Measurements from ENCODE around the gene C2orf68.
"Not testable (repeated sequence)": the region's sequence is repeated elsewhere in the genome, so short reads cannot be mapped to it uniquely, and the experiment has no call there.

C2orf68 gene

DNA sequence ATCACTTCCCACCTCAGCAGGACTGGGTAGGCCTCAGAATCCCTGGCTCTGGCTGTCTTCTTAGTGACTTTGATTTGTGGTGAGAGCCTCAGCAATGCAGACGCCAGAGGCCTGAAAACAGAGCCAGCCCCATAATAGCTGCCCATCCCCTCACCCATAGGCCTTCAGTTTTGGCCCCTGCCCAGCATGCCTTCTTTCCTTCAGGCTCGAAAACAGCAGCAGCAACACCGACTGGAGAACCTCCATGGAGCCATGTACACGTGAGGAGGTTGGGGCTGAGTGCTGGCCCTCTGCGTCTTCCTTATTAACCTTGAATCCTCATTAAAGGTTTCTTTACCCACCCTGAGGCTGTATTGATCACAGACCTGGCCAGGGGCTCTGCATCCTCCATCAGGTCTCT lies 14.6 kb downstream of the C2orf68 start:
- DNase-seq, result no peak

- no peak for DNase-seq
Observed at GRCh38 chr2:85596486-85597143, 15.3 kb downstream of the C2orf68 start.

DNA sequence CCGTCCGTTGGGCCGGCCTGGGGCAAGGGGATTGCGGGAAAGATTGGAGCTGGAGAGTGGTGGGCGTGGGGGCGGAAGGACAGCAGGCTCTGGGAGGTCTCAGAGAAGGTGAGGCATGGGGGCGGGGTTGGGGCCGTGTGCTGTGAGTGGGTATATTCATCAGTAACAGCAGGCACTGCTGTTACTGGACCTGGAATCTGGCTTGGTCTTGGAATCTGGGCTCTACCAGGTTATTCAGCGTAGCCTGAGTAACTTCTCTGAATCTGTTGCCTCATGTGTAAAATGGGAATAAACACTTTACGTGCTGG lies 15.9 kb downstream of the C2orf68 start:
- no peak for DNase-seq

DNA sequence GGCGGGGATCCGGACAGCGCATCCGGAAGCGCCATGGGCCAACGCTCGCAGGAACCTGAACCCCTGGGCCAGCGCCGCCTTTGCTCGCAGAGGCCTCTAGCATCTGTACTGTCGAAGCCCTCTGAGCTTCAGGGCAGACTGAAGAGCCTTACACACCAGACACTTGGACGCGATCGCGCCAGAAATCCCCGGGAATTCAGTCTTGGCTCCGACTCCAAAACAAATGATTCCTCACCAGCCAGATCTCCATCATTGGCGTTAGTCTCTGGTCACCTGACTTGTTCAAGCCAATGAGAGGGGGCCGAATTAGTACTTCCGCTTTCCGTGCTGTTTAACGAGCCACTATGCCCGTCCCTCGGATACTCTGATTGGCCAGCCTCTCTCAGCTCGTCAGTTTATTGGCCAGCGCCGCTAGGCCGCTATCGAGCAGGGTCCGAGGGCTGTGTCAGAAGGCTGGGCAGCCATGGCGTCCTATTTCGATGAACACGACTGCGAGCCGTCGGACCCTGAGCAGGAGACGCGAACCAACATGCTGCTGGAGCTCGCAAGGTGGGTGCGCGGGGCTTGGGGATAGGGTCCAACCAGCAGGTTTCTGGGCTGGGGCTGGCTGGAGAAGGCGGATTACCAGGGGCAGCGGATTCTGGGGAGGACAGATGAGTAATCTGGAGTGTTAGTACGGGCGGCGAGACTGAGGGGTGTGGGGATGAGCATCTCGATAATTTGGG lies 16.4 kb downstream of the C2orf68 start, which contains the start of gene RNF181:
RNF181 (plus strand) TSS at position 445 of the 725 bp plus-strand sequence; CDS start at position 464, 19 bp downstream.
- DNase-seq, result peak; percentile 84

- no peak for DNase-seq
Observed at GRCh38 chr2:85594715-85595300, 17.1 kb downstream of the C2orf68 start.

DNA sequence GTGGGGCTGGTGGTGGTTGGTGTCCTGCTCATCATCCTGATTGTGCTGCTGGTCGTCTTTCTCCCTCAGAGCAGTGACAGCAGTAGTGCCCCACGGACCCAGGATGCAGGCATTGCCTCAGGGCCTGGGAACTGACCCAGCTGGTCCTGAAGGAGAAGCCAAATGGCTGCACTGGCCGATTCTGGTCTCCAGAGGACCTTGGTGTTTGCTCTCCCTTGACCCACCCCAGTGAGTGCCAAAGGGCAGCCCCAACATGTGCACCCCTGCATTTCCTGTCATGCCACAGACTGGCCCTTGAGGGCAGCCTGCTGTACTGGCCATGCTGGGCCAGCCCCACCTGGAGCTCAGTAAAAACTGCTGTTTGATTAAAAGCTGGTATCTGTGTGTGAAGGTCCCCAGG lies 18.8 kb downstream of the C2orf68 start:
- DNase-seq, result no peak

- DNase-seq, result not testable (repeated sequence)
Observed at GRCh38 chr2:85592299-85592698, 19.6 kb downstream of the C2orf68 start.

- DNase-seq, result no peak
Observed at GRCh38 chr2:85591563-85591962, 20.3 kb downstream of the C2orf68 start.

- no peak for DNase-seq
Observed at GRCh38 chr2:85590950-85591349, 20.9 kb downstream of the C2orf68 start.

DNA sequence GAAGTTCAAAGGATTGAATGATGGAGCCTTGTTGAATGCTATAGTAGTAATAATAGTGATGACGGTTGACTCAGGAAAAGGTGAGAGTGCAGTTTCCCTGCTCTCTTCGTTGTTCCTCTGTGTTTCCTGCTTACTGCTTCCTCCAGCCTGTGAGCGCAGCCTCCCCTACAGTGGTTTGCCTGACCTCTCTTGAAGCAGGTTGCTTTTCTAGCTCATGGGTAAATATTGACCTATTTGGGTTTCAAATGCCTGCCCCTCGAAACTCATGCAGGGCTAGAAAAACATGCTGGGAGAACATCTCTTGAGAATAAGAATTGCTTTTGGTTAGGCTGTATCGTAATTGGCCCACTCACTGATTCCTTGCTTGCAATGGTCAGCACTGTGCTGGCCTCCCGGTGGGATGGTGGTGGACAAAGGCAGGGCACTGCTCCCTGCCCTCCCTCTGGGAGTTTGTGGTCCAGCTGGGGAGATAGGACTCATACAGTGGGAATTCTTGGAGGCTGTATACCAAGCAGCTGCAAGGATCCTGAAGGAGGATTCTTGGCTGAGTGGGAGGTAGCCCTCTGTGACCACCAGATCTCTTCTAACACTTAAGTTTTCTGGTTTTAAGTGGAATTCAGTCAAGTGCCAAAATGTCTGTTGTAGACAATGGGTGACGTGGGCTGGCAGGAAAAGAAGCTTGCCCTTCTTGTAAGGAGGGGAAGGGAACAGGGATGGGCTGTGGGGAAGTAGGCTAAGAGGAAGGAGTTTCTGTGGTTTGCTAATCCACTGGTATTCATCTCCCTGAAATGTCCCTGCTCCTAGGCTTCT lies 21.7 kb downstream of the C2orf68 start:
- DNase-seq, result no peak

DNA sequence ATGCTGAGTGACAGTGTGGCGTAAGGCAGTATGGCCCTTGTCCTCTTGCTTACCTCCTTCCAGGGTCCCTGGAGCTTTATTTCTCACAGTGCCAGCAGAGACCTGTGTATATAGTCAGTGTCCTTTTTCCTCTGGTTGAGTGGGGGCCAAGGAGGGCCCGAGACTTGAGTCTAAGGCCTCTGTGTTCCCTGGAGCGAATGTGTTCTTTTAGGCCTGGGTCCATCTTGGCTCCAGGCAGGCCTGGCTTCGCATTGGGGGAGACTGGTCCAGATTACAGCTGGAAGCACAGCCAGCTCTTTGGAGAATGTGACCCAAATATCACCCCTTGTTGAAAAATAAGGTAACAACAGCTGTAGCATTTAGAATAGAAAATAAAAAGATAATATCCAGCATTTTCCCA lies 22.7 kb downstream of the C2orf68 start:
- no peak for DNase-seq

- no peak for DNase-seq
Observed at GRCh38 chr2:85588645-85589044, 23.2 kb downstream of the C2orf68 start.

DNA sequence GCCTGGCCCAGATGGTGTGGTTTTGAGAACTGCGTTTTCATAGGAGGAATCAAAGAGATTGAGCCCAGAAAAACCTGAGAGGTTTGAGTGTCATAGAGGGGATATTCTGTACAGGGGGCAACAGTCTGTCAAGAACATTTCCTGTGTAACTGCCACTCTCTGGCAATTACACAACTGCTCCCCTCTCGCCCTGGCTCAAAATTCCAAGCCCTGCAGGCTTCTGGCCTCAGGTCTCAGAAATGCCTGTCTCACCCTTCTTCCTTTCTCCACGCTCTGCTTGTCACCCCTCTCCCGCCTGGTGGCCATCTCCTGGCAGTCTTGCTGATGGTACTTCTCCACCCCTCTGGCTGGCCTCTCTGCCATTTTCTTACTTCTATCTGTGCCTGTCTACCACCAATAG lies 23.6 kb downstream of the C2orf68 start:
- DNase-seq, result no peak

- DNase-seq, result no peak
Observed at GRCh38 chr2:85585781-85586105, 26.1 kb downstream of the C2orf68 start.

- DNase-seq, result no peak
Observed at GRCh38 chr2:85584857-85585780, 26.7 kb downstream of the C2orf68 start.

- DNase-seq, result peak; percentile 44
Observed at GRCh38 chr2:85584354-85584856, 27.5 kb downstream of the C2orf68 start, which contains the start of gene VAMP5. VAMP5 (plus strand) TSS chr2:85584431; CDS start chr2:85584491, 60 bp downstream.

- no peak for DNase-seq
Observed at GRCh38 chr2:85583667-85584353, 28.1 kb downstream of the C2orf68 start.

DNA sequence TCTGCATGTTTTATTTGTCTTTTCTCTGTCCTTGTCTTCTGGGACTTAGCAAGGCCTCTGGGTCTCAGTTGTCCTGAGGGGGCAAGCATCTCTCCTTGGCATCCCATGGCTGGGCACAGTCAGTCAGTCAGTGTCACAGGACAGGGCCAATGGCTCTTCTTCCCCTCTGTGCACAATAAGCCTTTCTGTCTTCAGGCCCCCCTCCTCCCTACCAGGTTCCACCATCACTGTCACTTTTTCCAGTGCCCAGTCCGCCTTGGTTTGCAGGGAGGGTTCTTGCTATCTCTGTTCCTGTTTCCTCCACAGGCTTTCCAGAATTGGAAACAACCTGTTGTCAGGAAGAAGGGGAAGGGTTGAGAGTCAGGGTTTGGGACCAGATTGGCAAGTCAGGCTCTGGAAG lies 29.4 kb downstream of the C2orf68 start:
- DNase-seq, result no peak

DNA sequence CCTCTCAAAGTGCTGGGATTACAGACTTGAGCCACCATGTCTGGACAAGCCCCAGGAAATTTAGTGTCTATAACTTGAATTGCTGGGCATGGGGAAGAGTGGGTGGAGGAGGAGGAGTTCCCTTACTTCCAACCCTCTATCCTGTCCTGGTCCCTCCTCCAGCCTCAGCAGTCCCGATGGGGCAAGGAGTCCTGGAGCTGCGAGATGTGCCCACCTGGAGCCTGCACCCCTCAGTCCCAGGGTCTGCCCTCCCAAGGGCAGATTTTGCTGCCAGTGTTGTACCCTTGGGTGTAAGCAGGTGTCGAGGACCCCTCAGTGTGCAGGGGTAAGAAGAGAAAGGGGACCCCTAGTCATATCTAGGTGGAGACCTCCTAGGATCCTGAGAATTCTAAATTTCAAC lies 31.7 kb downstream of the C2orf68 start:
- no peak for DNase-seq

- DNase-seq, result no peak
Observed at GRCh38 chr2:85579266-85579935, 32.5 kb downstream of the C2orf68 start.

Data from activated CD8-positive, alpha-beta memory T cell treated with anti-CD3 and anti-CD28 coated beads, Interleukin-2, amount 50 U/mL, for 4 hours (primary cell).